ENCODE results near the gene SIRT7.
A peak's percentile ranks its signal among the peaks of the same experiment; 100 is the strongest.

The SIRT7 gene

GRCh38 chr17:81935709-81936084 is 17.7 kb upstream of the SIRT7 start:
- no peak overlapping the region for H3K27ac ChIP-seq (ENCODE audit: low read depth, low read length)

DNA sequence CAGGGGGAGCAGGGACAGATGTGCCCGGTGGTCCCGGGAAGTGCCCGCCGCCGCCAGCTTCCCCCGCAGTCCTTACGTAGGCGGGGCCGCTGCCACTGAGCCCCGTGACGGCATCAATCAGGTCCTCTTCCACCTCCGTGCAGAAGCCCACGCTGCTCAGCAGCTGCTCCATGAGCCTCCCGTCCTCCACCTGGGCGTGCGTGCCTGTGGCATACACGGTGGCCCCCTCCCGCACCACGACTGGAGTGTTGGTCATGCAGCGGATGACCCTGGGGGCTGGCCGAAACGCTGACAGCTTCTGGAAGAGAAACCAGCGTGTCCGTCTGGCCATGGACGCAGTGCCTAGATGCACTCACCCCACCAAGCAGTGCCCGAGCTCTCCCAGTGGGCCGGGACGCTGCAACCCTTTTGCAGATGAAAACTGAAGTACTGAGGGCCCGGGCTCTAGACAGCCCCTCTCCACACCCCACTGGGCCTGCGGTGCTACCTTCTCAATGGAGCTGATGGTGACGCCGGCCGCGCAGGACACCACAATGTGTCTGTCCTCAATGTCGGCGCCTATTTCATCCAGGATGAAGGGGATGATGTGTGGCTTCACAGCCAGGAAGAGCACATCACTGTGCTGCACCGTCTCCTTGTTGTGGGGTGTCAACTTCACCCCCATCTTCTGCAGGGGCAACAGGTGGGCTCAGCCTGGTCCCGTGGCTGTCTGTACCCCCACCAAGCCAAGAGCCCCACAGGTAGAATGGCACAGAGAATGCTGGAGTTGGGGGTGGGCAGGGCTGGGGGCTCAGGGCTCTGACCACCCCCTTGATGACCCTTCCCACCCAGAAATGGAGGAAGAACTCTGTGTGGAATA is 17.1 kb upstream of the SIRT7 start:
- Histone ChIP-seq H3K27ac (ENCODE audit: low read depth, low read length) (no peak overlapping the region), H3K9ac (ENCODE audit: low read length) (no peak overlapping the region), H3K27me3 (ENCODE audit: control insufficient read depth, insufficient read depth, low read length) (peaks cover 12% of the 10 kb centered on the region; the same call in 1 of the 2 replicates), H3K4me1 (ENCODE audit: control insufficient read depth, insufficient read depth, low read length) (0 out of 2 replicates have a peak, but pooled peaks cover 3% of the 10 kb centered on the region), H3K4me3 (ENCODE audit: low read depth, low read length) (no peak overlapping the region; the same call in 1 of the 2 replicates), H3K9me3 (ENCODE audit: control insufficient read depth, insufficient read depth, low read depth, low read length) (no peaks in the 10 kb centered on the region), H3K36me3 (ENCODE audit: control insufficient read depth, insufficient read depth, low read length) (peaks cover 34% of the 10 kb centered on the region)

More at GRCh38 chr17:81935709-81936084, 17.7 kb upstream of the SIRT7 start:
- peaks cover 17% of the 10 kb centered on the region; the same call in 1 of the 2 replicates for H3K27me3 ChIP-seq (ENCODE audit: control insufficient read depth, insufficient read depth, low read length)
- no peak overlapping the region for H3K9ac ChIP-seq (ENCODE audit: low read length)
- no peaks in the 10 kb centered on the region for H3K9me3 ChIP-seq (ENCODE audit: control insufficient read depth, insufficient read depth, low read depth, low read length)
- peak overlapping the region; percentile 41 for H3K4me3 ChIP-seq (ENCODE audit: low read depth, low read length)
- H3K4me1 ChIP-seq (ENCODE audit: control insufficient read depth, insufficient read depth, low read length), result 0 out of 2 replicates have a peak, but pooled peaks cover 3% of the 10 kb centered on the region
- peaks cover 34% of the 10 kb centered on the region for H3K36me3 ChIP-seq (ENCODE audit: control insufficient read depth, insufficient read depth, low read length)

- no peak overlapping the region for H3K9ac ChIP-seq (ENCODE audit: low read length)
- peaks cover 34% of the 10 kb centered on the region for H3K36me3 ChIP-seq (ENCODE audit: control insufficient read depth, insufficient read depth, low read length)
- H3K27ac ChIP-seq (ENCODE audit: low read depth, low read length), result no peak overlapping the region
- H3K4me1 ChIP-seq (ENCODE audit: control insufficient read depth, insufficient read depth, low read length), result 0 out of 2 replicates have a peak, but pooled peaks cover 3% of the 10 kb centered on the region
- H3K4me3 ChIP-seq (ENCODE audit: low read depth, low read length), result no peak overlapping the region
- no peaks in the 10 kb centered on the region for H3K9me3 ChIP-seq (ENCODE audit: control insufficient read depth, insufficient read depth, low read depth, low read length)
- H3K27me3 ChIP-seq (ENCODE audit: control insufficient read depth, insufficient read depth, low read length), result peaks cover 8% of the 10 kb centered on the region; the same call in 1 of the 2 replicates
Observed at GRCh38 chr17:81934098-81934757, 16.3 kb upstream of the SIRT7 start.

DNA sequence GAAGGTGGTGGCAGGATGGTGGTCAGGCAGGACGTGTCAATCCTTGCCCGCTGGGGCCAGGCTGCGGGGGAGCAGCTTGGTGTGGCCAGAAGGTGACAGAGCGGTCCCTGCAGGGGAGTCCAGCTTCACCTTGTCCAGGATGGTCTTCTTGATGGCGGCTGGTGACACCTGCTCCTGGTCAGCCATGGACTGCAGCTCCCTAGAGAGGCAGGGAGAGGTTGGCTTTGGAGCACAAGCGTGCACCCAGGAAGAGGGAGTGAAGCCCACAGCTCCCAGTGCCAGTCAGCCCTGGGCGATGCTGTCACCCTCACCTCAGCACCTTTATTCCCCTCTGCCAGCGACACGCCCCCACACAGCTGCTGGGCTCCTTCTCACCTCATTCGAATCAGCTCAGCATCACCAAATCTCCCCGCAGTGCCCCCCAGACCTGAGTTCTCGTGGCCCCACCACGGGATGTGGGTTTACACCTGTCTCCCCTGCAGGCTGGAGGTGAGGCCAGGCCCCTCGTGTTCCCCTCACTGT is 15.3 kb upstream of the SIRT7 start:
- H3K9me3 ChIP-seq (ENCODE audit: control insufficient read depth, insufficient read depth, low read depth, low read length), result no peaks in the 10 kb centered on the region
- no peak overlapping the region for H3K4me3 ChIP-seq (ENCODE audit: low read depth, low read length)
- peaks cover 14% of the 10 kb centered on the region for H3K27me3 ChIP-seq (ENCODE audit: control insufficient read depth, insufficient read depth, low read length)
- no peak overlapping the region for H3K9ac ChIP-seq (ENCODE audit: low read length)
- peaks cover 34% of the 10 kb centered on the region for H3K36me3 ChIP-seq (ENCODE audit: control insufficient read depth, insufficient read depth, low read length)
- H3K4me1 ChIP-seq (ENCODE audit: control insufficient read depth, insufficient read depth, low read length), result peaks cover 13% of the 10 kb centered on the region
- H3K27ac ChIP-seq (ENCODE audit: low read depth, low read length), result no peak overlapping the region

GRCh38 chr17:81932333-81932983 is 14.5 kb upstream of the SIRT7 start:
- no peak overlapping the region for H3K27ac ChIP-seq (ENCODE audit: low read depth, low read length)
- no peak overlapping the region for H3K4me3 ChIP-seq (ENCODE audit: low read depth, low read length)
- H3K36me3 ChIP-seq (ENCODE audit: control insufficient read depth, insufficient read depth, low read length), result peaks cover 34% of the 10 kb centered on the region
- no peaks in the 10 kb centered on the region for H3K9me3 ChIP-seq (ENCODE audit: control insufficient read depth, insufficient read depth, low read depth, low read length)
- no peak overlapping the region for H3K9ac ChIP-seq (ENCODE audit: low read length)
- peaks cover 13% of the 10 kb centered on the region for H3K4me1 ChIP-seq (ENCODE audit: control insufficient read depth, insufficient read depth, low read length)
- H3K27me3 ChIP-seq (ENCODE audit: control insufficient read depth, insufficient read depth, low read length), result peaks cover 10% of the 10 kb centered on the region

DNA sequence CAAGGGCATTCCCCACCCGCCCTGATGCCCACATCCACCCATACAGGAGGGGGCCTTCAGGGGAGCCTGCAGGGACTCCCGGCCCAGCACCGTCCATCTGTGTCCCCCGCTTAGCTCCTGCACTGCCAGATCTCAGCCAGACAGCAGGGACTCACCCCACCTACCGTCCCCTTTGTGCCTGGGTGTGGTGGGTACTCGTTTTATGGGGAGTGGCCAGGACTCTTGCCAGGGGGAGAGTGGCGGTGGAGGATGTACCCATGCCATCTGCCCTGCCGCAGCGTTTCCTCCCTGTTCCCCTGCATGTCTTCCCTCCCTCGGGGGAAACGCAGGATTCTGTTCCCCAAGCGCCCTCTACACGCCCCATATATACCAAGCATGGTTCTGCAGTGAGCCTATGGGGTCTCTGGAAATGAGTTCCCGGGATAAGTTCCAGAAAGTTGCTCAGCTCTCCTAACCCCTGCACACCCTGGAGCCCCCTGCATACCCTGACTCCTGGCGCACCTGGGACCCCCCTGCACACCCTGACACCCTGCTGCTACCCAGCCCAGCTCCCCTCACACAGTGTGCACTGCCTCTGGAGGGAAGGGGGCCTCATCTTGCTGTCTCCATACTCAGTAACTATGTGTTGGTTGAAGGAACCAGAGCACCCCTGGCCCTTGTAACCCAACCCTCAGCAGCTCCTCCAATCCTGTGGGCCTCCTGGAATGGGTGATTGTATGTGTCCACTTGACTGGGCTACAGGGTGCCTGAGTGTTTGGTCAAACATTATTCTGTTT is 13.8 kb upstream of the SIRT7 start:
- Histone ChIP-seq H3K4me1 (ENCODE audit: control insufficient read depth, insufficient read depth, low read length) (peaks cover 13% of the 10 kb centered on the region), H3K36me3 (ENCODE audit: control insufficient read depth, insufficient read depth, low read length) (peaks cover 34% of the 10 kb centered on the region), H3K27me3 (ENCODE audit: control insufficient read depth, insufficient read depth, low read length) (peaks cover 10% of the 10 kb centered on the region), H3K4me3 (ENCODE audit: low read depth, low read length) (no peak overlapping the region), H3K9ac (ENCODE audit: low read length) (no peak overlapping the region), H3K27ac (ENCODE audit: low read depth, low read length) (no peak overlapping the region), H3K9me3 (ENCODE audit: control insufficient read depth, insufficient read depth, low read depth, low read length) (no peaks in the 10 kb centered on the region)

DNA sequence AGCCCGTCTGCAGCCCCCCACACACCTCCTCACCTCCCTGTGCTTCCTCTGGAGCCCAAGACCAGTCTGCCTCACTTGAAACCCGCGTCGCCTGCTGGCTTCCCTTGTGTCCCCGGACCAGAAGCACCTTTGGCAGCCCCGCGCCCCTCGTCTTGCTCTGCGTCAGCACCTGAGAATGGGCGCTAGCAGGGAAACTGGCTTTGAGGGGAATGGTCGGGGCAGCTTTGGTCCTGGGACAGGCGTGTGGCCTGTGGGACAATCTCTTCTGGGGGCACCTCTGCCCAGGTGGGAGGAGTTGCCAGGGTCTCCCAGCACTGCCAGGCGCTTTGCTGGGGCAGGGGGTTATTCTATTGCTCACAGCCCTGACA is 13.2 kb upstream of the SIRT7 start:
- Histone ChIP-seq H3K4me1 (ENCODE audit: control insufficient read depth, insufficient read depth, low read length) (peaks cover 12% of the 10 kb centered on the region), H3K36me3 (ENCODE audit: control insufficient read depth, insufficient read depth, low read length) (peaks cover 34% of the 10 kb centered on the region), H3K9me3 (ENCODE audit: control insufficient read depth, insufficient read depth, low read depth, low read length) (no peaks in the 10 kb centered on the region), H3K9ac (ENCODE audit: low read length) (no peak overlapping the region), H3K27ac (ENCODE audit: low read depth, low read length) (no peak overlapping the region), H3K27me3 (ENCODE audit: control insufficient read depth, insufficient read depth, low read length) (peaks cover 10% of the 10 kb centered on the region), H3K4me3 (ENCODE audit: low read depth, low read length) (no peak overlapping the region)

- Histone ChIP-seq H3K9me3 (ENCODE audit: control insufficient read depth, insufficient read depth, low read depth, low read length) (no peaks in the 10 kb centered on the region), H3K27me3 (ENCODE audit: control insufficient read depth, insufficient read depth, low read length) (peaks cover 10% of the 10 kb centered on the region), H3K36me3 (ENCODE audit: control insufficient read depth, insufficient read depth, low read length) (peaks cover 31% of the 10 kb centered on the region), H3K4me1 (ENCODE audit: control insufficient read depth, insufficient read depth, low read length) (peaks cover 17% of the 10 kb centered on the region), H3K4me3 (ENCODE audit: low read depth, low read length) (no peak overlapping the region), H3K27ac (ENCODE audit: low read depth, low read length) (no peak overlapping the region), H3K9ac (ENCODE audit: low read length) (no peak overlapping the region)
Observed at GRCh38 chr17:81930142-81931125, 12.5 kb upstream of the SIRT7 start.

DNA sequence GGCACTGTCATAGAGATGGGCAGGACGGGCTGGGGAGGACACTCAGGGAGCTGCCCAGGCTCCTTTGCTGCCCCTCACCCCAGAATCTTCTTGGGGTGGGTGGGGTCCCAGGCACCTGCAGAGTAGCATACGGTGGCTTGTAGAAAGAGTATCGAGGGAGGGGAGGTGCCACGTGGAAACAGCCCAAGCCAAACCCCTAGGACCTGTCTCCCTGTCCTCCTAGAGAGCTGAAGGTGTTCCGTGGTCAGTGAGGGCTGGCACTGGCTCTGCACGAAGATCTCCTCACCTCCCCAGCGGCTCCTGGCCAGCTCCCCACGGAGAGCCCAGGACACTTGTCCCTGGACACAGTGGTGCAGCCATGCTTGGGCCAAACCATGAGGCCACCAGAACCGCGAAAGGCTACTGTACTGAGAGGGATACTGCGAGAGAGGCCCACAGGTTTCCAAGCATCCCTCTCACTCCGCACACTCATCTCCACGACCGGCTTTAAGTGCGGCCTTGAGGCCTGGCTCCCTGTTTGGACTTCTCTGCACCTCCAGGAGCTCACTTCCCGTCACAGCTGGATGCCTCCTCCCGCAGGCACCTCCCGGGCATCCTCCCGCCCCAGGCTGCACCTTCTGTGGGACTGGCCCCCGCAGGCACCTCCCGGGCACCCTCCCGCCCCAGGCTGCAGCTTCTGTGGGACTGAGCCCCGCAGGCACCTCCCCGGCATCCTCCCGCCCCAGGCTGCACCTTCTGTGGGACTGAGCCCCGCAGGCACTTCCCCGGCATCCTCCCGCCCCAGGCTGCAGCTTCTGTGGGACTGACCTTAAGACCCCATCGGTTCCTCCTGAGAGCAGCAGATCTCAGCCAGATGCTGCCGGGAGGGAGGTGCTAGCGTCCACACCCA is 11.5 kb upstream of the SIRT7 start:
- Histone ChIP-seq H3K36me3 (ENCODE audit: control insufficient read depth, insufficient read depth, low read length) (peaks cover 22% of the 10 kb centered on the region), H3K4me3 (ENCODE audit: low read depth, low read length) (peak overlapping the region; percentile 81), H3K27ac (ENCODE audit: low read depth, low read length) (no peak overlapping the region), H3K4me1 (ENCODE audit: control insufficient read depth, insufficient read depth, low read length) (peaks cover 26% of the 10 kb centered on the region), H3K9ac (ENCODE audit: low read length) (peak overlapping the region; percentile 75), H3K9me3 (ENCODE audit: control insufficient read depth, insufficient read depth, low read depth, low read length) (no peaks in the 10 kb centered on the region), H3K27me3 (ENCODE audit: control insufficient read depth, insufficient read depth, low read length) (peaks cover 10% of the 10 kb centered on the region)

Measured in HUES6 (cell line).